SK-N-SH treated with all-trans-retinoic acid at 6 μM for 48 hours (cell line): ENCODE results near the gene MFAP1.

Experiments
- ATAC-seq: fragments of 200-7000 bp; cut with Tn5 transposase; 3 replicates; pipeline ENCODE4 v1.9.1; 2020; ENCODE audit warnings: mild to moderate bottlenecking, moderate library complexity
- ARNTL ChIP-seq: fragments of 450-650 bp; formaldehyde crosslinking; IDR thresholded peaks from 2 replicates; pipeline ENCODE4 v1.5.0; 2020; ENCODE audit warnings: low read depth, mild to moderate bottlenecking, moderate library complexity, borderline replicate concordance
- BACH2 ChIP-seq: fragments of 250-450 bp; sonication (Bioruptor Pico); IDR thresholded peaks from 2 replicates; pipeline ENCODE4 v1.9.0; 2021; ENCODE audit warnings: mild to moderate bottlenecking, borderline replicate concordance
- CREB5 ChIP-seq: fragments of 250-450 bp; sonication (Bioruptor Pico); IDR thresholded peaks from 2 replicates; pipeline ENCODE4 v1.5.1; 2020; ENCODE audit warnings: low read depth, mild to moderate bottlenecking, moderate library complexity
- CSDC2 ChIP-seq: fragments of 250-450 bp; sonication (Bioruptor Pico); IDR thresholded peaks from 2 replicates; pipeline ENCODE4 v1.5.0; 2020; ENCODE audit warnings: mild to moderate bottlenecking, moderate library complexity
- GLIS3 ChIP-seq: fragments of 250-450 bp; sonication (Bioruptor Pico); IDR thresholded peaks from 2 replicates; pipeline ENCODE4 v1.5.0; 2020; ENCODE audit warnings: mild to moderate bottlenecking, moderate library complexity
- ISL1 ChIP-seq: fragments of 250-450 bp; sonication (Bioruptor Pico); IDR thresholded peaks from 2 replicates; pipeline ENCODE4 v2.1.2; 2022; ENCODE audit warnings: mild to moderate bottlenecking, moderate library complexity
- OSR1 ChIP-seq: fragments of 250-450 bp; sonication (Bioruptor Pico); IDR thresholded peaks from 2 replicates; pipeline ENCODE4 v1.8.0; 2022; ENCODE audit warnings: moderate library complexity, mild to moderate bottlenecking, inconsistent platforms
- PPARA ChIP-seq: fragments of 250-450 bp; sonication (Bioruptor Pico); IDR thresholded peaks from 2 replicates; pipeline ENCODE4 v1.5.0; 2020; ENCODE audit warnings: mild to moderate bottlenecking, borderline replicate concordance
- RARB ChIP-seq: fragments of 250-450 bp; sonication (Bioruptor Pico); IDR thresholded peaks from 2 replicates; pipeline ENCODE4 v1.8.0; 2021; ENCODE audit warnings: mild to moderate bottlenecking, moderate library complexity
- SNAI2 ChIP-seq: fragments of 250-450 bp; sonication (Bioruptor Pico); IDR thresholded peaks from 2 replicates; pipeline ENCODE4 v1.5.0; 2020; ENCODE audit warnings: mild to moderate bottlenecking, moderate library complexity
- TCF4 ChIP-seq: fragments of 250-450 bp; sonication (Bioruptor Pico); IDR thresholded peaks from 2 replicates; pipeline ENCODE4 v1.8.0; 2021; ENCODE audit warnings: mild to moderate bottlenecking, moderate library complexity, borderline replicate concordance
- TOX ChIP-seq: fragments of 250-450 bp; sonication (Bioruptor Pico); IDR thresholded peaks from 2 replicates; pipeline ENCODE4 v1.8.0; 2021; ENCODE audit warnings: mild to moderate bottlenecking, moderate library complexity, borderline replicate concordance
- ZC3H10 ChIP-seq: fragments of 250-450 bp; sonication (Bioruptor Pico); IDR thresholded peaks from 2 replicates; pipeline ENCODE4 v1.5.1; 2021; ENCODE audit warnings: mild to moderate bottlenecking, moderate library complexity
- ZFP3 ChIP-seq: fragments of 250-450 bp; sonication (Bioruptor Pico); IDR thresholded peaks from 2 replicates; pipeline ENCODE4 v1.5.0; 2020; ENCODE audit warnings: mild to moderate bottlenecking, moderate library complexity
- ZNF565 ChIP-seq: fragments of 450-650 bp; formaldehyde crosslinking; conservative IDR thresholded peaks from 2 replicates; pipeline ENCODE4 v1.5.0; 2020; ENCODE audit warnings: low read depth, mild to moderate bottlenecking, moderate library complexity
- ZNF70 ChIP-seq: fragments of 450-650 bp; formaldehyde crosslinking; IDR thresholded peaks from 2 replicates; pipeline ENCODE4 v1.5.0; 2020; ENCODE audit warnings: mild to moderate bottlenecking, moderate library complexity
- ZNF8 ChIP-seq: fragments of 450-650 bp; formaldehyde crosslinking; IDR thresholded peaks from 2 replicates; pipeline ENCODE4 v1.5.0; 2020; ENCODE audit warnings: mild to moderate bottlenecking, moderate library complexity
- TF ChIP-seq, protein P1 (sequence below): fragments of 250-450 bp; sonication (Bioruptor Pico); IDR thresholded peaks from 2 replicates; pipeline ENCODE4 v1.5.0; 2020; ENCODE audit warnings: mild to moderate bottlenecking, moderate library complexity
- TF ChIP-seq, protein P2 (sequence below): fragments of 250-450 bp; sonication (Bioruptor Pico); IDR thresholded peaks from 2 replicates; pipeline ENCODE4 v1.8.0; 2021; ENCODE audit warnings: low read depth, mild to moderate bottlenecking, moderate library complexity, borderline replicate concordance
- TF ChIP-seq, protein P3 (sequence below): fragments of 250-450 bp; sonication (Bioruptor Pico); IDR thresholded peaks from 2 replicates; pipeline ENCODE4 v1.5.1; 2021; ENCODE audit warnings: mild to moderate bottlenecking, moderate library complexity

The MFAP1 gene

DNA sequence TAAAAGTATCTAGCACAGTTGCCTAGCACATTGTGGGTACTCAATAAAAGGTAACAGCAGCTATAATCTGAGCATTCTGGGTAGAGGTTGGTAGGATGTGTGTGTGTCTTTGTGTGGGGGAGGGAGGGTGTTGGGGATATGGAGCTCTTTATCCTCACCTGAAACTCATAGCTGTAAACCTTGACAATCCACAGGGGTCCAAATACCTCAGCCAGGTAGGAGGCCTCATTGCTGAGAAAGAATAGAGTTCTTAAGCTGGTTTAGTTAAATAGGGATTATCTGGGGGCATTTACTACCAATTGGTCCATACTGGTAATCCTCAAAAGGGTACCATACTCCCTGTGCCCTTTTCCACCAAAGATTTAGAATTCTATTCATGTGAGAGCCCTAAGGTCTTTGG, 28.5 kb downstream of the MFAP1 start:
- no peak for ATAC-seq
- TF ChIP-seq ZNF8 (no peak), ZNF565 (CRISPR knock-in tag) (no peak), OSR1 (CRISPR knock-in tag) (no peak), ZFP3 (CRISPR knock-in tag) (no peak), CREB5 (no peak), ZNF70 (CRISPR knock-in tag) (no peak)
- TF ChIP-seq, all 23 proteins: peak for 0

GRCh38 chr15:43795197-43795596, 29.3 kb downstream of the MFAP1 start:
- ATAC-seq, result no peak
- TF ChIP-seq ZNF565 (CRISPR knock-in tag) (no peak), CREB5 (no peak), TCF4 (no peak), PPARA (CRISPR knock-in tag) (no peak), CSDC2 (CRISPR knock-in tag) (no peak), RARB (CRISPR knock-in tag) (no peak), BACH2 (CRISPR knock-in tag) (no peak), ARNTL (CRISPR knock-in tag) (no peak), GLIS3 (CRISPR knock-in tag) (no peak), ZNF8 (no peak), TOX (CRISPR knock-in tag) (no peak), ZFP3 (CRISPR knock-in tag) (no peak), SNAI2 (CRISPR knock-in tag) (no peak), ZC3H10 (no peak)
- TF ChIP-seq, protein P1, sequence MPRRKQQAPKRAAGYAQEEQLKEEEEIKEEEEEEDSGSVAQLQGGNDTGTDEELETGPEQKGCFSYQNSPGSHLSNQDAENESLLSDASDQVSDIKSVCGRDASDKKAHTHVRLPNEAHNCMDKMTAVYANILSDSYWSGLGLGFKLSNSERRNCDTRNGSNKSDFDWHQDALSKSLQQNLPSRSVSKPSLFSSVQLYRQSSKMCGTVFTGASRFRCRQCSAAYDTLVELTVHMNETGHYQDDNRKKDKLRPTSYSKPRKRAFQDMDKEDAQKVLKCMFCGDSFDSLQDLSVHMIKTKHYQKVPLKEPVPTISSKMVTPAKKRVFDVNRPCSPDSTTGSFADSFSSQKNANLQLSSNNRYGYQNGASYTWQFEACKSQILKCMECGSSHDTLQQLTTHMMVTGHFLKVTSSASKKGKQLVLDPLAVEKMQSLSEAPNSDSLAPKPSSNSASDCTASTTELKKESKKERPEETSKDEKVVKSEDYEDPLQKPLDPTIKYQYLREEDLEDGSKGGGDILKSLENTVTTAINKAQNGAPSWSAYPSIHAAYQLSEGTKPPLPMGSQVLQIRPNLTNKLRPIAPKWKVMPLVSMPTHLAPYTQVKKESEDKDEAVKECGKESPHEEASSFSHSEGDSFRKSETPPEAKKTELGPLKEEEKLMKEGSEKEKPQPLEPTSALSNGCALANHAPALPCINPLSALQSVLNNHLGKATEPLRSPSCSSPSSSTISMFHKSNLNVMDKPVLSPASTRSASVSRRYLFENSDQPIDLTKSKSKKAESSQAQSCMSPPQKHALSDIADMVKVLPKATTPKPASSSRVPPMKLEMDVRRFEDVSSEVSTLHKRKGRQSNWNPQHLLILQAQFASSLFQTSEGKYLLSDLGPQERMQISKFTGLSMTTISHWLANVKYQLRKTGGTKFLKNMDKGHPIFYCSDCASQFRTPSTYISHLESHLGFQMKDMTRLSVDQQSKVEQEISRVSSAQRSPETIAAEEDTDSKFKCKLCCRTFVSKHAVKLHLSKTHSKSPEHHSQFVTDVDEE (CRISPR knock-in tag), result no peak
- TF ChIP-seq, protein P2, sequence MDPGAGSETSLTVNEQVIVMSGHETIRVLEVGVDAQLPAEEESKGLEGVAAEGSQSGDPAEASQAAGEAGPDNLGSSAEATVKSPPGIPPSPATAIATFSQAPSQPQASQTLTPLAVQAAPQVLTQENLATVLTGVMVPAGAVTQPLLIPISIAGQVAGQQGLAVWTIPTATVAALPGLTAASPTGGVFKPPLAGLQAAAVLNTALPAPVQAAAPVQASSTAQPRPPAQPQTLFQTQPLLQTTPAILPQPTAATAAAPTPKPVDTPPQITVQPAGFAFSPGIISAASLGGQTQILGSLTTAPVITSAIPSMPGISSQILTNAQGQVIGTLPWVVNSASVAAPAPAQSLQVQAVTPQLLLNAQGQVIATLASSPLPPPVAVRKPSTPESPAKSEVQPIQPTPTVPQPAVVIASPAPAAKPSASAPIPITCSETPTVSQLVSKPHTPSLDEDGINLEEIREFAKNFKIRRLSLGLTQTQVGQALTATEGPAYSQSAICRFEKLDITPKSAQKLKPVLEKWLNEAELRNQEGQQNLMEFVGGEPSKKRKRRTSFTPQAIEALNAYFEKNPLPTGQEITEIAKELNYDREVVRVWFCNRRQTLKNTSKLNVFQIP, result no peak
- TF ChIP-seq, protein P3, sequence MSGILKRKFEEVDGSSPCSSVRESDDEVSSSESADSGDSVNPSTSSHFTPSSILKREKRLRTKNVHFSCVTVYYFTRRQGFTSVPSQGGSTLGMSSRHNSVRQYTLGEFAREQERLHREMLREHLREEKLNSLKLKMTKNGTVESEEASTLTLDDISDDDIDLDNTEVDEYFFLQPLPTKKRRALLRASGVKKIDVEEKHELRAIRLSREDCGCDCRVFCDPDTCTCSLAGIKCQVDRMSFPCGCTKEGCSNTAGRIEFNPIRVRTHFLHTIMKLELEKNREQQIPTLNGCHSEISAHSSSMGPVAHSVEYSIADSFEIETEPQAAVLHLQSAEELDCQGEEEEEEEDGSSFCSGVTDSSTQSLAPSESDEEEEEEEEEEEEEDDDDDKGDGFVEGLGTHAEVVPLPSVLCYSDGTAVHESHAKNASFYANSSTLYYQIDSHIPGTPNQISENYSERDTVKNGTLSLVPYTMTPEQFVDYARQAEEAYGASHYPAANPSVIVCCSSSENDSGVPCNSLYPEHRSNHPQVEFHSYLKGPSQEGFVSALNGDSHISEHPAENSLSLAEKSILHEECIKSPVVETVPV (CRISPR knock-in tag), result no peak

DNA sequence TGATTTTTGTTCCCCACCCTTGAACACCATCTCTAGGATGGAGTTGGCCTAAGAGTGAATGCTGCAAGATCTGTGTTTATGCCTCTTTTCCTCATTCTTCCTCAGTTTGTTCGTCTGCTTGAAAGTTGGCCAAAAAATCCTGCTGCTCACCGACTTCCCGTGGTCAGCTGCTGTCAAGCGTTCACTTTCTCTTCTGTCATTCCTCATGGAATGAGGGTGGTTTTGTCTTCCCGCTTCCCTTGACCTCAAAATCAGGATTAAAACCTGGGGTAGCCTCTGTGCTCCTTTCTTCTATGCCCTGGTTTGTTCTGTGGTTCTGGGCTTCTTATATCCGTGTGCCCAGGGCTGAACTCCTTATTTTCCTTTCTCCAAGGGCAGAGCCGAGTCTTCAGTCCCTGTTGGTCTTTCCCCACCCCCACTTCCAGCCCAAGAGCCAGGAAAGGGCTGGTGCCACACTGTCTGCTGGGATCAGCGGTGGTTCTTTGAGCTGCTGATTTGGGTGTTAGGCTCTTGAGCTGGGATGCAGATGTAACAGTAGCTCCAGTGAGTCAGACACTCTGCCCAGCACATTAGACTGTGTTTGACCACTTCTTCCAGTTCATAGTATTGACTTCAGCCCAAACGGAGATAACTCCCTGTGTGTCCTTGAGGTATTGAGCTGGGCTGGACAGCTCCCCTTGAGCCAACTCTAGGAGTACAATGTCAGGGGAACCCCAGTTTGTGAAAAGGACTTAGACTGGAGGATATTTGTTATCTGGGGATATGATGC, 30.0 kb downstream of the MFAP1 start:
- ATAC-seq, result no peak; the same call in 2 of the 3 replicates
- no peak for TF ChIP-seq ZNF70 (CRISPR knock-in tag)
- TF ChIP-seq RARB (CRISPR knock-in tag), result no peak
- TF ChIP-seq, protein P1 (CRISPR knock-in tag), result no peak
- no peak for TF ChIP-seq ARNTL (CRISPR knock-in tag)
- no peak for TF ChIP-seq PPARA (CRISPR knock-in tag)
- no peak for TF ChIP-seq ZNF565 (CRISPR knock-in tag)
- TF ChIP-seq ZC3H10, result no peak
- no peak for TF ChIP-seq GLIS3 (CRISPR knock-in tag)
- TF ChIP-seq, protein P2, result no peak
- TF ChIP-seq ISL1, result no peak
- TF ChIP-seq ZNF8, result no peak
- TF ChIP-seq, protein P3 (CRISPR knock-in tag), result no peak
- no peak for TF ChIP-seq BACH2 (CRISPR knock-in tag)
